CD4-positive, CD25-positive, alpha-beta regulatory T cell (primary cell): ENCODE measurements around the gene CBFA2T3. TPM values are rescaled to one million over a fixed set of nuclear protein-coding genes. Genes with fewer than 3 reads are reported as not detected.
A peak's percentile ranks its signal among the peaks of the same experiment; 100 is the strongest.

ENCODE experiments used
- ATAC-seq, 2 donors: fragments of 150-1000 bp; cut with Tn5 transposase; one replicate each; pipeline ENCODE4 v1.10.0; 2021; ENCODE audit warnings: low read depth in 2 of 2, moderate number of reproducible peaks in 2 of 2, moderate library complexity in 1 of 2
- DNase-seq, 3 donors: peaks; one replicate each; pipeline versions ENCODE4 v3.0.0 to v3.0.0-alpha.2; 2012 to 2022; ENCODE audit warnings: mixed read lengths in 1 of 3
- H3K27ac ChIP-seq: one replicate; pipeline ENCODE4 v1.7.0; 2013; ENCODE audit warnings: mild to moderate bottlenecking, low read length; ENCODE audit not compliant: insufficient read depth, poor library complexity, severe bottlenecking
- H3K27me3 ChIP-seq: one replicate; pipeline ENCODE4 v1.7.0; 2013; ENCODE audit warnings: low read length; ENCODE audit not compliant: control insufficient read depth, insufficient read depth
- H3K36me3 ChIP-seq: one replicate; pipeline ENCODE4 v1.7.0; 2013; ENCODE audit warnings: mild to moderate bottlenecking, low read length, moderate library complexity; ENCODE audit not compliant: control insufficient read depth, insufficient read depth
- H3K4me1 ChIP-seq: 2 replicates; pipeline ENCODE4 v1.7.0; 2013; ENCODE audit warnings: mild to moderate bottlenecking, low read length; ENCODE audit not compliant: insufficient read depth, control insufficient read depth, poor library complexity, severe bottlenecking
- H3K4me3 ChIP-seq: one replicate; pipeline ENCODE4 v1.7.0; 2013; ENCODE audit warnings: low read depth, mild to moderate bottlenecking, low read length, moderate library complexity
- H3K9me3 ChIP-seq, 2 experiments: 1 replicate in 1 of 2; 2 replicates in 1 of 2; pipeline ENCODE4 v1.7.0; 2013; ENCODE audit warnings: low read length in 2 of 2, mild to moderate bottlenecking in 1 of 2, moderate library complexity in 1 of 2; ENCODE audit not compliant: control insufficient read depth in 2 of 2
- H3K27ac Mint-ChIP-seq, 3 donors: one replicate each; pipeline ENCODE4 v1.8.0; 2020 to 2022; ENCODE audit warnings: mild to moderate bottlenecking in 3 of 3, mixed read lengths in 3 of 3, moderate library complexity in 2 of 3
- H3K27me3 Mint-ChIP-seq: one replicate; pipeline ENCODE4 v1.8.0; 2022; ENCODE audit warnings: mild to moderate bottlenecking, mixed read lengths
- H3K36me3 Mint-ChIP-seq: one replicate; pipeline ENCODE4 v1.8.0; 2020; ENCODE audit warnings: mixed read lengths
- H3K4me1 Mint-ChIP-seq, 4 donors: one replicate each; pipeline ENCODE4 v1.8.0; 2020 to 2022; ENCODE audit warnings: mixed read lengths in 4 of 4, mild to moderate bottlenecking in 1 of 4
- H3K4me3 Mint-ChIP-seq, 4 donors: one replicate each; pipeline ENCODE4 v1.8.0; 2020 to 2022; ENCODE audit warnings: mild to moderate bottlenecking in 4 of 4, mixed read lengths in 4 of 4, moderate library complexity in 3 of 4
- H3K9me3 Mint-ChIP-seq, 7 donors: one replicate each; pipeline ENCODE4 v1.8.0; 2020 to 2022; ENCODE audit warnings: mixed read lengths in 7 of 7, mild to moderate bottlenecking in 3 of 7, moderate library complexity in 2 of 7
- polyA plus RNA-seq, 4 donors: library from polyadenylated mRNA; unstranded; fragments of 300-500 nt; fragmentation: Illumina TruSeq; gene quantifications; one replicate each; pipeline ENCODE4 v1.2.3, GENCODE V29; 2021
- total RNA-seq: library from RNA; stranded (reverse); gene quantifications from one replicate; pipeline ENCODE4 v1.2.3, GENCODE V29; 2022

Gene CBFA2T3
- total and polyA plus RNA-seq, 5 donors from 2014 or later, result 0.25 to 1.3 TPM; not detected in 3

GRCh38 chr16:88853325-88853941 is 123.6 kb downstream of the CBFA2T3 start:
- Histone ChIP-seq H3K27ac (no peak overlapping the region), H3K27me3 (no peaks in the 10 kb centered on the region), H3K36me3 (peaks cover 2% of the 10 kb centered on the region), H3K9me3 (no peaks in the 10 kb centered on the region), H3K4me1 (peaks cover 34% of the 10 kb centered on the region), H3K4me3 (no peak overlapping the region)
- DNase-seq (no peak), ATAC-seq (no peak)
- no peak overlapping the region for H3K27ac Mint-ChIP-seq
- H3K27me3 Mint-ChIP-seq, result no peaks in the 10 kb centered on the region
- H3K4me3 Mint-ChIP-seq, result peak overlapping the region in 1 of 4 donors; percentile 58
- H3K36me3 Mint-ChIP-seq, result no peaks in the 10 kb centered on the region
- no peaks in the 10 kb centered on the region for H3K9me3 Mint-ChIP-seq
- H3K4me1 Mint-ChIP-seq, result peaks cover 4 to 36% (median 14%) of the 10 kb centered on the region in 4 donors

- DNase-seq (no peak), ATAC-seq (no peak)
- Mint-ChIP-seq H3K9me3 (no peaks in the 10 kb centered on the region), H3K36me3 (no peaks in the 10 kb centered on the region), H3K4me1 (peaks cover 4 to 26% (median 7%) of the 10 kb centered on the region in 4 donors), H3K27ac (no peak overlapping the region), H3K4me3 (no peak overlapping the region), H3K27me3 (no peaks in the 10 kb centered on the region)
- H3K27me3 ChIP-seq, result no peaks in the 10 kb centered on the region
- no peaks in the 10 kb centered on the region for H3K9me3 ChIP-seq
- no peak overlapping the region for H3K4me3 ChIP-seq
- peaks cover 20% of the 10 kb centered on the region for H3K4me1 ChIP-seq
- peaks cover 2% of the 10 kb centered on the region for H3K36me3 ChIP-seq
- H3K27ac ChIP-seq, result no peak overlapping the region
These were observed 125.4 kb downstream of the CBFA2T3 start for GRCh38 chr16:88851616-88852015.

GRCh38 chr16:88850531-88851199 is 126.3 kb downstream of the CBFA2T3 start:
- Histone ChIP-seq H3K4me1 (peaks cover 14% of the 10 kb centered on the region), H3K9me3 (no peaks in the 10 kb centered on the region), H3K27me3 (no peaks in the 10 kb centered on the region), H3K27ac (no peak overlapping the region), H3K36me3 (peaks cover 2% of the 10 kb centered on the region), H3K4me3 (no peak overlapping the region)
- ATAC-seq (no peak), DNase-seq (no peak)
- peaks cover 4 to 24% (median 7%) of the 10 kb centered on the region in 4 donors for H3K4me1 Mint-ChIP-seq
- no peaks in the 10 kb centered on the region for H3K27me3 Mint-ChIP-seq
- no peaks in the 10 kb centered on the region for H3K9me3 Mint-ChIP-seq
- peak overlapping the region in 1 of 3 donors; percentile 32 for H3K27ac Mint-ChIP-seq
- no peaks in the 10 kb centered on the region for H3K36me3 Mint-ChIP-seq
- H3K4me3 Mint-ChIP-seq, result peak overlapping the region in 1 of 4 donors; percentile 4

- Mint-ChIP-seq H3K36me3 (no peaks in the 10 kb centered on the region), H3K4me1 (peaks cover 0 to 10% (median under 1%) of the 10 kb centered on the region in 4 donors), H3K9me3 (no peaks in the 10 kb centered on the region), H3K27ac (peak overlapping the region in 1 of 3 donors; percentile 9), H3K4me3 (no peak overlapping the region), H3K27me3 (no peaks in the 10 kb centered on the region)
- ATAC-seq, result no peak
- Histone ChIP-seq H3K4me3 (no peak overlapping the region), H3K9me3 (no peaks in the 10 kb centered on the region), H3K36me3 (peaks cover 2% of the 10 kb centered on the region), H3K4me1 (no peaks in the 10 kb centered on the region), H3K27ac (no peak overlapping the region), H3K27me3 (no peaks in the 10 kb centered on the region)
- DNase-seq, result no peak
These were observed 128.4 kb downstream of the CBFA2T3 start for GRCh38 chr16:88848557-88848956.

GRCh38 chr16:88847654-88848053 is 129.4 kb downstream of the CBFA2T3 start:
- Histone ChIP-seq H3K27me3 (no peaks in the 10 kb centered on the region), H3K4me3 (no peak overlapping the region), H3K9me3 (no peaks in the 10 kb centered on the region), H3K27ac (no peak overlapping the region), H3K36me3 (peaks cover 2% of the 10 kb centered on the region), H3K4me1 (no peaks in the 10 kb centered on the region)
- H3K4me1 Mint-ChIP-seq, result peaks cover 0 to 9% (median under 1%) of the 10 kb centered on the region in 4 donors
- H3K27me3 Mint-ChIP-seq, result no peaks in the 10 kb centered on the region
- H3K4me3 Mint-ChIP-seq, result no peak overlapping the region
- no peaks in the 10 kb centered on the region for H3K9me3 Mint-ChIP-seq
- H3K36me3 Mint-ChIP-seq, result no peaks in the 10 kb centered on the region
- H3K27ac Mint-ChIP-seq, result no peak overlapping the region
- ATAC-seq, result no peak
- no peak for DNase-seq

- H3K4me1 Mint-ChIP-seq, result peaks cover 0 to 3% (median 0%) of the 10 kb centered on the region in 4 donors
- no peaks in the 10 kb centered on the region for H3K36me3 Mint-ChIP-seq
- Histone ChIP-seq H3K27ac (no peak overlapping the region), H3K27me3 (no peaks in the 10 kb centered on the region), H3K4me3 (no peak overlapping the region), H3K36me3 (peaks cover 2% of the 10 kb centered on the region), H3K4me1 (peaks cover 4% of the 10 kb centered on the region), H3K9me3 (no peaks in the 10 kb centered on the region)
- H3K9me3 Mint-ChIP-seq, result no peaks in the 10 kb centered on the region
- ATAC-seq, result no peak
- no peak overlapping the region for H3K27ac Mint-ChIP-seq
- no peak for DNase-seq
- no peaks in the 10 kb centered on the region for H3K27me3 Mint-ChIP-seq
- H3K4me3 Mint-ChIP-seq, result no peak overlapping the region
These were observed 130.9 kb downstream of the CBFA2T3 start for GRCh38 chr16:88846088-88846487.

- ATAC-seq, result no peak
- no peak overlapping the region for H3K27ac Mint-ChIP-seq
- DNase-seq, result no peak
These were observed 132.5 kb downstream of the CBFA2T3 start for GRCh38 chr16:88844419-88845036.

More at GRCh38 chr16:88844419-88845036, 132.5 kb downstream of the CBFA2T3 start:
- H3K27ac ChIP-seq, result no peak overlapping the region
- peaks cover 0 to 3% (median 0%) of the 10 kb centered on the region in 4 donors for H3K4me1 Mint-ChIP-seq
- H3K27me3 Mint-ChIP-seq, result no peaks in the 10 kb centered on the region
- no peak overlapping the region for H3K4me3 Mint-ChIP-seq
- peaks cover 4% of the 10 kb centered on the region for H3K4me1 ChIP-seq
- peaks cover 3% of the 10 kb centered on the region for H3K36me3 Mint-ChIP-seq
- H3K4me3 ChIP-seq, result no peak overlapping the region
- H3K9me3 ChIP-seq, result no peaks in the 10 kb centered on the region
- H3K9me3 Mint-ChIP-seq, result no peaks in the 10 kb centered on the region
- H3K27me3 ChIP-seq, result no peaks in the 10 kb centered on the region
- H3K36me3 ChIP-seq, result peaks cover 14% of the 10 kb centered on the region
